GM12874 (cell line): ENCODE measurements around the gene NXPH2.

Experiments
- TF ChIP-seq, protein P1 (sequence below): IDR thresholded peaks from 2 replicates; pipeline ENCODE4 v1.5.1; 2011; ENCODE audit warnings: low read depth, mild to moderate bottlenecking, control low read depth, low read length, moderate library complexity; ENCODE audit not compliant: insufficient read depth

Gene NXPH2

DNA sequence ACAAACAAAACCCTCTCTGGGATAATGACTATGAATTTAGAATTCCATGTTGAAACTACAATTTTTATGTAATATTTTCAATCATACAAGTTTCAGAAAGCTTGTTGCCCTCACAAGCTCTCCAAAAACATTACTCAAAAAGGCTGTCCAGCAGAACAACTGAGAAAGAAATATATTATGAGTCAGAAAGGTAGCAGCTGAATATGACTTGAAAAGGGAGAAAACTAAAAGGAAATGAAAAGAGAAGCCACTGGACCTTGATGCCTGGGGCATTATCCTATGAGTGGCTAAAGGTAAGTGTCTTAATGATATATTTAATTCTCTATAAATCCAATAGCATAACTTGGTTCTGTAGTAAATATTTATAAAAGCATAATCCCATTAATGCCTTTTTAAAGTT is 61.8 kb downstream of the NXPH2 start:
- TF ChIP-seq, protein P1, sequence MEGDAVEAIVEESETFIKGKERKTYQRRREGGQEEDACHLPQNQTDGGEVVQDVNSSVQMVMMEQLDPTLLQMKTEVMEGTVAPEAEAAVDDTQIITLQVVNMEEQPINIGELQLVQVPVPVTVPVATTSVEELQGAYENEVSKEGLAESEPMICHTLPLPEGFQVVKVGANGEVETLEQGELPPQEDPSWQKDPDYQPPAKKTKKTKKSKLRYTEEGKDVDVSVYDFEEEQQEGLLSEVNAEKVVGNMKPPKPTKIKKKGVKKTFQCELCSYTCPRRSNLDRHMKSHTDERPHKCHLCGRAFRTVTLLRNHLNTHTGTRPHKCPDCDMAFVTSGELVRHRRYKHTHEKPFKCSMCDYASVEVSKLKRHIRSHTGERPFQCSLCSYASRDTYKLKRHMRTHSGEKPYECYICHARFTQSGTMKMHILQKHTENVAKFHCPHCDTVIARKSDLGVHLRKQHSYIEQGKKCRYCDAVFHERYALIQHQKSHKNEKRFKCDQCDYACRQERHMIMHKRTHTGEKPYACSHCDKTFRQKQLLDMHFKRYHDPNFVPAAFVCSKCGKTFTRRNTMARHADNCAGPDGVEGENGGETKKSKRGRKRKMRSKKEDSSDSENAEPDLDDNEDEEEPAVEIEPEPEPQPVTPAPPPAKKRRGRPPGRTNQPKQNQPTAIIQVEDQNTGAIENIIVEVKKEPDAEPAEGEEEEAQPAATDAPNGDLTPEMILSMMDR, result no peak

DNA sequence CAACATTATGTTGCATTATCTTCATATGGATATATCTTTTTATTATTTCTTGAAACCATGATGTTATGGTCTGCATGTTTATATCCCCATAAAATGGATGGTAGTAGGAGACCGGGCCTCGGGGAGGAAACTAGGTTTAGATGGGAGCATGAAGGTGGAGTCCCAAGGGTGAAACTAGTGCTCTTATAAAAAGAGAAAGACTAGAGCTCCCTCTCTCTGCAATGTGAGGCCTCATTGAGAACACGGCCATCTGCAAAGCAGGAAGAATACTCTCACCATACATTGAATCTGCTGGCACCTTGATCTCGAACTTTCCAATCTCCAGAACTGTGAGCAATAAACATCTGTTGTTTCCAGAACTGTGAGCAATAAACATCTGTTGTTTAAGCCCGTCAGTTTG is 64.0 kb downstream of the NXPH2 start:
- TF ChIP-seq, protein P1, result 0 out of 2 replicates have a peak, but pooled peaks have one; percentile 19

DNA sequence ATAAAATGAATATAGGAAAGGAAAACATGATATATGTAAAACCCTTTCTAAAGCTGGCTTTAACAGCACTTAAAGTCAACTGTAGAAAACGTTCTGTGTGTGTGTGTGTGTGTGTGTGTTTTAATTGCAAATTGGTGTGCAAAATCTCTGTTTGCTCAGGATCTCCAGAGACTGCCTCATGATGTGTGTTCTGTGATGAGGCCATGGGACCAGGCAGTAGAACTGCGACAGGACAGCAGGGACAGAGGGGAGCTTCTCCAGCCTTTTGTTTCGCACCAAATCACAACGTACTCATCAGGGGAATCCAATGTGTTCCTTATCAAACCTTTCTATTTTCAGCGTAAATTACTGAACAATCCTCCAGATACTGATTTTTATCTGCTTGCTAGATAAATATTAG is 66.7 kb downstream of the NXPH2 start:
- TF ChIP-seq, protein P1, result no peak

DNA sequence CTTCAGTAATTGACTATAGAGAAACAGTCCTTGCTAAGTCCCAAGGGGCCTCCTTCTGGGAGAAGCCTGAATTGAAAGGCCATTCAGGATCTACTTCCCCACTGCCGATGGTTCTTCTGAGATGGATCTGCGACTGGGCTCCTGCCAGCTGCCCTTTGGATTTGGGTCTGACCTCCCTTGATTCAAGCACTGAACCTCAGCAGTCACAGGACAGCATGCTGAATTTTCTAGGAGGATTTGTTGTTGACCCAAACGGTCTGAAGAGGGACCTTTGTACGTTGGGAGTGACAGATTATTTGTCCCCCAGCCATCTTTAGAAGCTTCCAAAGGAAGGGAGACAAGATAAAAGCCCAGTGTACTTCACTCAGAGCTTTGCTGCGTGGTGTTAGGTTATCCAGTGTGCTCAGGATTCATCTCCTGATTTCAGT is 67.1 kb downstream of the NXPH2 start:
- TF ChIP-seq, protein P1, result no peak

DNA sequence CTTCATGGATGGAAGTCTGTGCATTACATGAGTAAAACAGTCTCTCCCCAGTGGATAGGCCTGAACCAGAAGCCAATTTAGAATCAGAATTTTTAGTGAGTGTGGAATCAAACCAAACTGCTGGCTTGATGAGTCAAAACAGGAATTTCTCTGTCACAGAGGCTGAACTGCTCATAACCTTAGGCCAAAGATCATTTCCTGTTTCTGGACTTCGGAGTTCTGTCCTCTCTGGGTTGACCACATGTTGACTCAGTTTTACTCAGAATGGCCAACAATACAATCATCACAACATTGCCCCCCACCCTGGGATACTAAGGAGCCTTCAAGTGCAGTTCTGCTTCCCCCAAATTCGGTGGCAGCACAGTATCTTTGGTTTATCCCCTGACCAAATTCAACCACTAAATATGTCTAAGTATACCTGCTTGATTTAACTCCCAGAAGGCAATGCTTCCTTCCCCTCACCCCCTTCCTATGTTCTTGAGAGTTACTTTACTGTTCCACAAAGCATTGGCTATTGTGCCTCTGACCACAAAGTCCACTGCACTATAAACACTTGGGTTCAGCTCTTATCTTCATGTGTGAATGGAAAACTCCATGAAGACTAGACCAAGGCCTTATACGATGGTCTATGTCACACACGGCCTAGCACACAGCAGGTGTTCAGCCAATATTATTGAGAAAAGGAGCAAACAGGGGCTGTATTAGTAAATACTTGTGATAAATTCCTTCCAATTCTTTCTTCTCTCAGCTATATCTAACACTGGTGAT is 67.8 kb downstream of the NXPH2 start:
- TF ChIP-seq, protein P1, result no peak

DNA sequence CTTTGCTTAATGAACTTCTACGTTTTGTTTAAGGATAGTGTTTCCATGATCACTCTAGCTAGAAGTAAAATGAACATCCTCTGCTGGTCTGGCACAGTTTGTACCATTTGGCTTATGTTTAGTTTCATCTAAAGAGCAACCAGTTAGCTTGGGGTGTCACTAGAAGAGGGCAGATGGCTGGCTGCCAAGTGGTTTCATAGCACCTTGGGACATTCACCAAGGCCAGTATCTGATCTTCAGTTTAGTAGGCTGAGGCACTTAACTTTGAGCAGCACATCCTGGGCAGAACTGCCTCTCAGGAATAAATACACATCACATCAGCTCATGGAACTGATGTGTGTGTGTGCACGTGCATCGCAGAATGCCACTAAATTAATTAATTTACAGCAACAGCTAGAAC is 68.4 kb downstream of the NXPH2 start:
- TF ChIP-seq, protein P1, result no peak

DNA sequence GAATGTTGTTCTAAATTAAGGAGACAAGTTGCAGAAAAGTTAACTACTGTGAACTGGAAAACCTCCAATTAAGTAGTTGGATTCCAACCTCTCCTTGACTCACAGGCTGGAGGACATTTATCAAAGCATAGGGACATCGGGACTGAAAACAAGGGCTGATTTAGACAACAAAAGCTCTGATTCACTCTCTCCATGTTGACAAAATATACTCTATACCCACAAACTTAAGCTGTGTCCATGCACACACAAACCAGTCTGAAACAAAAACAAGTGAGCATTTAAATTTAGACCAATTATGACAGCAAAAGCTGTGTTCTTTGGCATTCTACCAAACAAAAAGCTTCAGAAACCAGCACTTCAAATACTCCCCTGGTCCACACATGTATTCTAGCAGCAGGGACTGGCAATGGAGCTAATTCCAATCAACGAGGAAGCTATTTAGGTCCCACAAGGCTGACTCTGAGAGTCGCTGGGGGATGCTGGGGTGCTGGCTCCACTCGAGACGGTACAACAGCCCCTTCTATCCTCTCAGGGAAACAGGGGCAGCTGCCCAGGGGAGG is 71.4 kb downstream of the NXPH2 start:
- TF ChIP-seq, protein P1, result no peak
